Stimulated activated naive CD8-positive, alpha-beta T cell treated with anti-CD3 and anti-CD28 coated beads, Interleukin-15, amount 100 ng/mL, for 72 hours (primary cell): ENCODE data around the gene HOXD10.

Experiments used
- ATAC-seq: fragments of 150-1000 bp; cut with Tn5 transposase; 2 replicates; pipeline ENCODE4 v1.10.0; 2021; ENCODE audit warnings: mild to moderate bottlenecking, moderate library complexity
- DNase-seq, 2 donors: peaks; one replicate each; pipeline ENCODE4 v3.0.0; 2021 to 2022
- H3K27ac Mint-ChIP-seq, 2 donors: one replicate each; pipeline ENCODE4 v1.8.0; 2022; ENCODE audit warnings: mild to moderate bottlenecking in 2 of 2, mixed read lengths in 2 of 2, moderate library complexity in 2 of 2
- H3K27me3 Mint-ChIP-seq: one replicate; pipeline ENCODE4 v1.8.0; 2022; ENCODE audit warnings: mixed read lengths
- H3K4me1 Mint-ChIP-seq: one replicate; pipeline ENCODE4 v1.8.0; 2022; ENCODE audit warnings: mild to moderate bottlenecking, mixed read lengths
- H3K4me3 Mint-ChIP-seq, 2 donors: one replicate each; pipeline ENCODE4 v1.8.0; 2022; ENCODE audit warnings: mild to moderate bottlenecking in 2 of 2, mixed read lengths in 2 of 2, moderate library complexity in 1 of 2
- H3K9me3 Mint-ChIP-seq, 2 donors: one replicate each; pipeline ENCODE4 v1.8.0; 2022; ENCODE audit warnings: mixed read lengths in 2 of 2

Gene HOXD10

GRCh38 chr2:176097820-176098365 is 18.7 kb upstream of the HOXD10 start:
- H3K4me3 Mint-ChIP-seq, result peak overlapping the region; percentile 70 to 80
- H3K9me3 Mint-ChIP-seq, result no peaks in the 10 kb centered on the region
- peak overlapping the region in 1 of 2 donors; percentile 80 for H3K27ac Mint-ChIP-seq
- peaks cover 100% of the 10 kb centered on the region for H3K27me3 Mint-ChIP-seq
- DNase-seq (no peak), ATAC-seq (no peak)
- peaks cover 43% of the 10 kb centered on the region for H3K4me1 Mint-ChIP-seq

- Mint-ChIP-seq H3K27ac (no peak overlapping the region), H3K9me3 (no peaks in the 10 kb centered on the region), H3K4me3 (no peak overlapping the region), H3K4me1 (peaks cover 36% of the 10 kb centered on the region), H3K27me3 (peaks cover 100% of the 10 kb centered on the region)
- ATAC-seq, result no peak
- peak in 1 of 2 donors; percentile 5 for DNase-seq
Observed at GRCh38 chr2:176098366-176099158, 18.0 kb upstream of the HOXD10 start.

DNA sequence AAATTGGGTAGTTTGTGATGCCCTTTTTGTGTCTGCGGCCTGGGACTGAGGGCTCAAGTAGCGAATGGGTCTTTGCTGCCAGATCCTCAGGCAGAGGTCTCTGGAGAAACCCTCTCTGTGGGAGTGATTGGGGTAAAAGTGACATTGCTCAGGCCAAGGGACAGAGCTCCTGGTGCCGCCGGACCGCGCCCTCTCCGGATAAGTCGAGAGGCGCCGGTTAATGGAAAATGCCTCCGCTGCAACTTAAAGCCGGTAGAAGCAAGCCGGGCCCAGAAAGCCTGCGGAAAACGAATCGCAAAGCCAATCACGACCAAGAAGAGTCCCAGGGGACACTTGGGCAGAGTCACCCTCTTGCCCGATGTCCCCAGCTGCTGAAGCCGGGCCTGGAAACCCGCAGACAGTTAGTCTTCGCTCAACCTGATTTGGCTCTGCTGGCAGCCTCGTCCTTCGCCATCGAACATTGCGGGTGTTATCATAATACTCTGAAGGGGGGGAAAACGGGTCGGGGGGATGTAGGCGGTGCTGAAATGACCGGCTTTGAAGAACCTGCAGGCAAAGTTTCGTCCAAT is 17.3 kb upstream of the HOXD10 start:
- H3K4me1 Mint-ChIP-seq, result peaks cover 37% of the 10 kb centered on the region

GRCh38 chr2:176099728-176100546 is 16.6 kb upstream of the HOXD10 start, which contains the start of gene HOXD12:
TSS of gene HOXD12 (plus strand) at chr2:176099795. CDS start at chr2:176099802, 7 bp downstream.
- H3K4me3 Mint-ChIP-seq, result no peak within 1 kb of the TSS
- H3K27me3 Mint-ChIP-seq, result peaks cover 100% of the 10 kb centered on the region
- H3K4me1 Mint-ChIP-seq, result peaks cover 44% of the 10 kb centered on the region
- DNase-seq, result peak in 1 of 2 donors; percentile 8
- peak within 1 kb of the TSS in 1 of 2 donors; percentile 27 for H3K27ac Mint-ChIP-seq
- ATAC-seq, result no peak
- H3K9me3 Mint-ChIP-seq, result no peaks in the 10 kb centered on the region

More for the DNA sequence above, 17.3 kb upstream of the HOXD10 start:
- no peak for ATAC-seq
- Mint-ChIP-seq H3K27ac (peak overlapping the region in 1 of 2 donors; percentile 27), H3K4me3 (no peak overlapping the region), H3K27me3 (peaks cover 100% of the 10 kb centered on the region), H3K9me3 (no peaks in the 10 kb centered on the region)
- DNase-seq, result no peak

GRCh38 chr2:176100547-176101140 is 15.9 kb upstream of the HOXD10 start:
- peak in 1 of 2 donors; percentile 7 for DNase-seq
- no peak overlapping the region for H3K27ac Mint-ChIP-seq
- H3K4me3 Mint-ChIP-seq, result no peak overlapping the region
- no peak for ATAC-seq
- peaks cover 51% of the 10 kb centered on the region for H3K4me1 Mint-ChIP-seq
- H3K27me3 Mint-ChIP-seq, result peaks cover 100% of the 10 kb centered on the region
- H3K9me3 Mint-ChIP-seq, result no peaks in the 10 kb centered on the region

- peak in 1 of 2 donors; percentile 4 for DNase-seq
- no peak overlapping the region for H3K27ac Mint-ChIP-seq
- no peak overlapping the region for H3K4me3 Mint-ChIP-seq
- peaks cover 57% of the 10 kb centered on the region for H3K4me1 Mint-ChIP-seq
- peaks cover 100% of the 10 kb centered on the region for H3K27me3 Mint-ChIP-seq
- no peaks in the 10 kb centered on the region for H3K9me3 Mint-ChIP-seq
- no peak for ATAC-seq
Observed at GRCh38 chr2:176101216-176101830, 15.3 kb upstream of the HOXD10 start.

GRCh38 chr2:176101842-176102241 is 14.7 kb upstream of the HOXD10 start:
- no peaks in the 10 kb centered on the region for H3K9me3 Mint-ChIP-seq
- no peak overlapping the region for H3K4me3 Mint-ChIP-seq
- DNase-seq (no peak), ATAC-seq (no peak)
- H3K27me3 Mint-ChIP-seq, result peaks cover 100% of the 10 kb centered on the region
- no peak overlapping the region for H3K27ac Mint-ChIP-seq
- H3K4me1 Mint-ChIP-seq, result peaks cover 55% of the 10 kb centered on the region

DNA sequence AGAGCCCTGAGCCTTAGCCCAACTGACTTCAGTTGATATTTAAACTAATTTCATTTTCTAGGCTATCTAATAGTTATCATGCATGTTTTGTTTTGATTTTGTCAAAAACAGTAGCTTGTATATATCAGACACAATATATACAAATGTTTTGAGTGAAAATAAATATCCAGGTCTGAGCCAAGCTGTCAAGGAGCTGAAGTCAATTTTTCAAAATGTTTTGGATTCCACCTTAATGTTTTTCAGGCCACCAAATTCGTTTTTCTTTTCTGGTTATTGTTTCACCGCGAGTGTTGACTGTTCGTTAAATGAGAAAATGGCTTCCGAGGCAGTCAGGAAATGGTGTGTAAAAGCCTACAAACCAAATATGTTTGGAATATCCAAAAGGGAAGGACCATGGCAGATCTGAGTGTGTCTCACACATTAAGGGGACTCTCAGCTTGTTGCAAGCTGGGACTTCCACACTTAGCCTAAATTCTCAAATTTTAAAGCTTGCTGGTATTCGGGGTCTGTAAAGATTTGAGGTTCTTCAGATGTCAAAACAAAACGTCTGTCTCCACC is 14.2 kb upstream of the HOXD10 start:
- Mint-ChIP-seq H3K4me3 (no peak overlapping the region), H3K27ac (no peak overlapping the region)

GRCh38 chr2:176103194-176103593 is 13.4 kb upstream of the HOXD10 start:
- ATAC-seq (no peak), DNase-seq (no peak)
- Mint-ChIP-seq H3K4me3 (no peak overlapping the region), H3K27me3 (peaks cover 95% of the 10 kb centered on the region), H3K9me3 (no peaks in the 10 kb centered on the region), H3K27ac (no peak overlapping the region), H3K4me1 (peaks cover 42% of the 10 kb centered on the region)

More for the DNA sequence above, 14.2 kb upstream of the HOXD10 start:
- Mint-ChIP-seq H3K27me3 (peaks cover 100% of the 10 kb centered on the region), H3K9me3 (no peaks in the 10 kb centered on the region), H3K4me1 (peaks cover 50% of the 10 kb centered on the region)
- ATAC-seq (no peak), DNase-seq (no peak)

DNA sequence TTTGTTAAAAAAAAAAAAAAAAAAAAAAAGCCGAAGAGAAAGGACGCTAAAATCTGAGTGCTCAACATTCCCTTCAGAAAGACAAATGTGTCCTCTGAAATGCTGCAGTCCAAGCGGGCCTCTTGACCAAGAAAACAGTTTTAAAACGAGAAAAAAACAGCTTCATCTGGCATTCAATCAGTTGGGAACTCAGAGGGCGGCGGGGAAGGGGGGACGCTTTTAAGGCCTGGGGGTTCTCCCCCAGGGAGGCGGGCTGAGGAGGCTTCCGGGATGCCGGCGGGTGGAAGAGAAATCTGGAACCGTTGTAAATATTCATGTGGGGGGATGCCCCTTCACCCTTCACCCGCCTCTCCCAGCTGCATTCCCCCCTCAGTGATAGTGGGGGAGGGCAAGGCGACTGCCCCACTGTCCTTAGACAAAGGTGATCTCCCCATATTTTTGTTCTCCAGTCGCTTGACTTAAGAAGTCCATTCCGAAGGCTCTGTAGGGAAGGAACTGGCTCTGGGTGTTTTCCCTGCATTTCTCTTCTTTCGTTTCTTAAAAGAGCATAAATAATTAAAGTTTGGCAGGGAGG is 12.7 kb upstream of the HOXD10 start:
- peak overlapping the region; percentile 29 to 72 for H3K4me3 Mint-ChIP-seq

DNA sequence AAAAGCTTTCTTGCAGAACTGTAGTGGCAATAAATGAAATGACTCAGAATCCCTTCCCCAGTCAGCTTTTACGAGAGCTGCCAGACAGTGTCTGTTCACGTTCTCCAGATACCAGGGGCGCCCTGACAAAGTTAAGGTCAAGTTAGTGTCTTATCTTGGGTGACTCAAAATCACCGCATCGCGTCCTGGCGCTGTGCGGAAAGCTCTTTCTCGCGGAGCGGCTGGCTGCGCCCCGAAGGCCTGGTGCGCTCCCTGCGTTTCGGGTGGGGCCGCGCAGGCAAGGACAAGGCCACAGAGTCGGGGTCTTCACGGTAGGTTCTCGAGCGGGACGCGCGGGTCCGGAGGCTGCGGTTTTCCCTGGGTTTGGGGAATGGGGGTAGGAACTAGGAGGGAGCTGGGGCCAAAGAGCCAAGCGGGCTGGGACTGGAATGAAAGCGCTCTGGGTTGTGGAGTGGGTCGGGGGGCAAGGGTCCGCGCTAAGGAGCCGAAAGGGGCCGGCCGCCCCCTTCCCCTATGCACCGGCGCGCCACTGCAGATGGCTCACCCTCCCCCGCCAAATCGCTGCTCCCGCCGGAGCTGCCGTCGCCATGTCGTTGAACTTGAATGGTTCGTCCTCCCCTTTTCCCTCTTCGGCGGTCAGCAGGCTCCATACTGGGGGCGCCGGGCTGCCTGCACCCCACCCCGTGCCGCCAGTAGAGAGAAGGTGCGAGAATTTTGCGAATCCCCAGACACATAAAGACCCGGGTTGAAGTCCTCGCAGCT is 12.1 kb upstream of the HOXD10 start:
- ATAC-seq (peak; percentile 13), DNase-seq (no peak)
- Mint-ChIP-seq H3K27me3 (peaks cover 95% of the 10 kb centered on the region), H3K9me3 (no peaks in the 10 kb centered on the region), H3K4me3 (peak overlapping the region; percentile 55 to 72), H3K4me1 (peaks cover 47% of the 10 kb centered on the region), H3K27ac (no peak overlapping the region)

More for the DNA sequence above, 12.7 kb upstream of the HOXD10 start:
- ATAC-seq, result no peak
- no peak for DNase-seq
- Mint-ChIP-seq H3K9me3 (no peaks in the 10 kb centered on the region), H3K4me1 (peaks cover 43% of the 10 kb centered on the region), H3K27me3 (peaks cover 95% of the 10 kb centered on the region), H3K27ac (no peak overlapping the region)

GRCh38 chr2:176105078-176105729 is 11.4 kb upstream of the HOXD10 start:
- peak overlapping the region; percentile 55 to 72 for H3K4me3 Mint-ChIP-seq
- no peak overlapping the region for H3K27ac Mint-ChIP-seq
- peaks cover 46% of the 10 kb centered on the region for H3K4me1 Mint-ChIP-seq
- H3K9me3 Mint-ChIP-seq, result no peaks in the 10 kb centered on the region
- peak in 1 of 2 donors; percentile 7 for DNase-seq
- ATAC-seq, result no peak
- peaks cover 95% of the 10 kb centered on the region for H3K27me3 Mint-ChIP-seq
